SK-N-SH treated with all-trans-retinoic acid at 6 μM for 48 hours (cell line): Measurements from ENCODE around the gene CDC14A.

ENCODE experiments used
- ATAC-seq: fragments of 200-7000 bp; cut with Tn5 transposase; 3 replicates; pipeline ENCODE4 v1.9.1; 2020; ENCODE audit warnings: mild to moderate bottlenecking, moderate library complexity
- ARNTL ChIP-seq: fragments of 450-650 bp; formaldehyde crosslinking; IDR thresholded peaks from 2 replicates; pipeline ENCODE4 v1.5.0; 2020; ENCODE audit warnings: low read depth, mild to moderate bottlenecking, moderate library complexity, borderline replicate concordance
- BACH2 ChIP-seq: fragments of 250-450 bp; sonication (Bioruptor Pico); IDR thresholded peaks from 2 replicates; pipeline ENCODE4 v1.9.0; 2021; ENCODE audit warnings: mild to moderate bottlenecking, borderline replicate concordance
- CREB5 ChIP-seq: fragments of 250-450 bp; sonication (Bioruptor Pico); IDR thresholded peaks from 2 replicates; pipeline ENCODE4 v1.5.1; 2020; ENCODE audit warnings: low read depth, mild to moderate bottlenecking, moderate library complexity
- CSDC2 ChIP-seq: fragments of 250-450 bp; sonication (Bioruptor Pico); IDR thresholded peaks from 2 replicates; pipeline ENCODE4 v1.5.0; 2020; ENCODE audit warnings: mild to moderate bottlenecking, moderate library complexity
- GLIS3 ChIP-seq: fragments of 250-450 bp; sonication (Bioruptor Pico); IDR thresholded peaks from 2 replicates; pipeline ENCODE4 v1.5.0; 2020; ENCODE audit warnings: mild to moderate bottlenecking, moderate library complexity
- ISL1 ChIP-seq: fragments of 250-450 bp; sonication (Bioruptor Pico); IDR thresholded peaks from 2 replicates; pipeline ENCODE4 v2.1.2; 2022; ENCODE audit warnings: mild to moderate bottlenecking, moderate library complexity
- OSR1 ChIP-seq: fragments of 250-450 bp; sonication (Bioruptor Pico); IDR thresholded peaks from 2 replicates; pipeline ENCODE4 v1.8.0; 2022; ENCODE audit warnings: moderate library complexity, mild to moderate bottlenecking, inconsistent platforms
- PATZ1 ChIP-seq: fragments of 250-450 bp; sonication (Bioruptor Pico); IDR thresholded peaks from 2 replicates; pipeline ENCODE4 v1.8.0; 2020; ENCODE audit warnings: mild to moderate bottlenecking, moderate library complexity, borderline replicate concordance
- POU6F1 ChIP-seq: fragments of 250-450 bp; sonication (Bioruptor Pico); IDR thresholded peaks from 2 replicates; pipeline ENCODE4 v1.8.0; 2021; ENCODE audit warnings: low read depth, mild to moderate bottlenecking, moderate library complexity, borderline replicate concordance
- PPARA ChIP-seq: fragments of 250-450 bp; sonication (Bioruptor Pico); IDR thresholded peaks from 2 replicates; pipeline ENCODE4 v1.5.0; 2020; ENCODE audit warnings: mild to moderate bottlenecking, borderline replicate concordance
- RARB ChIP-seq: fragments of 250-450 bp; sonication (Bioruptor Pico); IDR thresholded peaks from 2 replicates; pipeline ENCODE4 v1.8.0; 2021; ENCODE audit warnings: mild to moderate bottlenecking, moderate library complexity
- SNAI2 ChIP-seq: fragments of 250-450 bp; sonication (Bioruptor Pico); IDR thresholded peaks from 2 replicates; pipeline ENCODE4 v1.5.0; 2020; ENCODE audit warnings: mild to moderate bottlenecking, moderate library complexity
- TCF4 ChIP-seq: fragments of 250-450 bp; sonication (Bioruptor Pico); IDR thresholded peaks from 2 replicates; pipeline ENCODE4 v1.8.0; 2021; ENCODE audit warnings: mild to moderate bottlenecking, moderate library complexity, borderline replicate concordance
- TSHZ2 ChIP-seq: fragments of 250-450 bp; sonication (Bioruptor Pico); IDR thresholded peaks from 2 replicates; pipeline ENCODE4 v1.5.0; 2020; ENCODE audit warnings: mild to moderate bottlenecking, moderate library complexity
- ZC3H10 ChIP-seq: fragments of 250-450 bp; sonication (Bioruptor Pico); IDR thresholded peaks from 2 replicates; pipeline ENCODE4 v1.5.1; 2021; ENCODE audit warnings: mild to moderate bottlenecking, moderate library complexity
- ZFP3 ChIP-seq: fragments of 250-450 bp; sonication (Bioruptor Pico); IDR thresholded peaks from 2 replicates; pipeline ENCODE4 v1.5.0; 2020; ENCODE audit warnings: mild to moderate bottlenecking, moderate library complexity
- ZFP30 ChIP-seq: fragments of 450-650 bp; formaldehyde crosslinking; IDR thresholded peaks from 2 replicates; pipeline ENCODE4 v1.5.0; 2022; ENCODE audit warnings: mild to moderate bottlenecking, moderate library complexity
- ZNF565 ChIP-seq: fragments of 450-650 bp; formaldehyde crosslinking; conservative IDR thresholded peaks from 2 replicates; pipeline ENCODE4 v1.5.0; 2020; ENCODE audit warnings: low read depth, mild to moderate bottlenecking, moderate library complexity
- ZNF70 ChIP-seq: fragments of 450-650 bp; formaldehyde crosslinking; IDR thresholded peaks from 2 replicates; pipeline ENCODE4 v1.5.0; 2020; ENCODE audit warnings: mild to moderate bottlenecking, moderate library complexity
- ZNF8 ChIP-seq: fragments of 450-650 bp; formaldehyde crosslinking; IDR thresholded peaks from 2 replicates; pipeline ENCODE4 v1.5.0; 2020; ENCODE audit warnings: mild to moderate bottlenecking, moderate library complexity

Gene CDC14A

GRCh38 chr1:100440075-100440809 lies 87.9 kb downstream of the CDC14A start:
- TF ChIP-seq ZFP30 (CRISPR knock-in tag) (no peak), ARNTL (CRISPR knock-in tag) (no peak), ZFP3 (no peak), ISL1 (no peak), CSDC2 (no peak), TCF4 (no peak), CREB5 (CRISPR knock-in tag) (no peak), BACH2 (CRISPR knock-in tag) (no peak), PPARA (CRISPR knock-in tag) (no peak), PATZ1 (CRISPR knock-in tag) (no peak), ZNF565 (CRISPR knock-in tag) (no peak), SNAI2 (CRISPR knock-in tag) (no peak), ZNF70 (CRISPR knock-in tag) (no peak), TSHZ2 (CRISPR knock-in tag) (no peak), GLIS3 (CRISPR knock-in tag) (no peak), ZC3H10 (CRISPR knock-in tag) (no peak), POU6F1 (no peak)
- ATAC-seq = no peak

- TF ChIP-seq TSHZ2 (CRISPR knock-in tag) (no peak), BACH2 (CRISPR knock-in tag) (no peak), PPARA (CRISPR knock-in tag) (no peak), ZC3H10 (CRISPR knock-in tag) (no peak), CSDC2 (no peak), ZNF70 (CRISPR knock-in tag) (no peak), RARB (CRISPR knock-in tag) (no peak), PATZ1 (CRISPR knock-in tag) (no peak), ZFP30 (CRISPR knock-in tag) (no peak), ARNTL (CRISPR knock-in tag) (no peak), CREB5 (CRISPR knock-in tag) (no peak), ZNF8 (no peak), OSR1 (CRISPR knock-in tag) (no peak)
- no peak for ATAC-seq
These were observed 88.8 kb downstream of the CDC14A start for GRCh38 chr1:100441146-100441545.
